KOPT-K1 (cell line): ENCODE measurements around the gene TPM2.
A peak's percentile ranks its signal among the peaks of the same experiment; 100 is the strongest.

Experiments
- H3K27ac ChIP-seq: fragments of 200-600 bp; sonication (generic); 2 replicates; pipeline ENCODE4 v1.5.1; 2016; ENCODE audit warnings: antibody characterized with exemption, mild to moderate bottlenecking, low read depth, low read length; ENCODE audit not compliant: poor library complexity, severe bottlenecking
- H3K36me3 ChIP-seq: fragments of 200-600 bp; sonication (generic); 2 replicates; pipeline ENCODE4 v1.5.1; 2017; ENCODE audit warnings: antibody characterized with exemption, mild to moderate bottlenecking, low read length, moderate library complexity; ENCODE audit not compliant: insufficient read depth
- H3K9me3 ChIP-seq: fragments of 200-600 bp; sonication (generic); 2 replicates; pipeline ENCODE4 v1.5.1; 2017; ENCODE audit warnings: antibody characterized with exemption, low read length, mild to moderate bottlenecking; ENCODE audit not compliant: insufficient read depth, poor library complexity, severe bottlenecking

The TPM2 gene

DNA sequence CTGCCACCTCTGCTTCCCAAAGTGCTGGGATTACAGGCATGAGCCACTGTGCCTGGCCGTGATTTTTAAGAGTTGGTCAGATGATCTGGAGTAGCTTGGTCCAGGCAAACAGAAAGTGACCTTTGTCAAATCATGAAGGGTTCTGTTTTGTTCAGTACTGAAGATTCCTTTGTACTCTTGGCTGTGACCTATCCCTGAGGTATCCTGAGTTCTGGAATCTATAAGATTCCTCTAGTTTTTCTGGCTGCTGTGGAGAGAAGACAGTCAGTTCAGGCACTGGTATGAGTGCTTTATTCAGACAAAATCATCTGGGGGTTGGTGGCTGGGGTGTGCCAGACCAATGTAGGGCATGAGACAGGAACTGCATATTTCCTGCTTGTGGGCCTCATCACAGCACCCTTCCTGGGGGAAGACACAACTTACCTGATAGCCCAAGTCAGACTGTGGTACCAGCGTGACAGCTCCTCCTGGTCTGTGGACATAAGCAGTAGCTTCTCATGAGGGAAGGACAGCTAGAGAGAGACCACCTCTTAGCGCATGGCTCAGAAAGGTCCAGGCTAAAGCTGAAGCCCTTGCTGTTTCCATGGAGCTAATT lies 27.9 kb downstream of the TPM2 start:
- Histone ChIP-seq H3K9me3 (no peaks in the 10 kb centered on the region), H3K36me3 (peaks cover 11% of the 10 kb centered on the region; the same call in 1 of the 2 replicates), H3K27ac (peak overlapping the region; percentile 53)

DNA sequence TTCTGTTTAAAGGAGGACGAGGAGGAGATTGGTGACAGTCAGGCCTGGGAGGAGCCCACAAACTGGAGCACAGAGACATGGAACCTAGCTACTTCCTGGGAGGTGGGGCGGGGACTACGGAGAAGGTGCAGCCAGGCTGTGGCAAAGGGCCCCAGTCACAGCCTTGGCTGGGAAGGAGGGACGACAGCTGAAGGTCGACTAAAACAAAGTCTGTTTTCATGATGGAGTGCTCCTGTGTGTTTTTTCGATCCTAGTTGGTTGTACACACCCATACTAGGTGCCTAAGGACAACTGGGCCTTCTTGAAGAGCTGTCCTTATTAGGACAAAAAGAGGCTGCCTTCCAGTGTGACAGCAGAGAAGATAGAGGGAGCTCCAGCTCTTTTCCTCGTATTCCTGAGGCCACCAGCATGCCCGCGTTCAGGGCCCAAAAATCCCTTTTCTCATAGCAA lies 28.7 kb downstream of the TPM2 start:
- H3K36me3 ChIP-seq, result peaks cover 11% of the 10 kb centered on the region; the same call in 1 of the 2 replicates
- no peaks in the 10 kb centered on the region for H3K9me3 ChIP-seq
- no peak overlapping the region for H3K27ac ChIP-seq

DNA sequence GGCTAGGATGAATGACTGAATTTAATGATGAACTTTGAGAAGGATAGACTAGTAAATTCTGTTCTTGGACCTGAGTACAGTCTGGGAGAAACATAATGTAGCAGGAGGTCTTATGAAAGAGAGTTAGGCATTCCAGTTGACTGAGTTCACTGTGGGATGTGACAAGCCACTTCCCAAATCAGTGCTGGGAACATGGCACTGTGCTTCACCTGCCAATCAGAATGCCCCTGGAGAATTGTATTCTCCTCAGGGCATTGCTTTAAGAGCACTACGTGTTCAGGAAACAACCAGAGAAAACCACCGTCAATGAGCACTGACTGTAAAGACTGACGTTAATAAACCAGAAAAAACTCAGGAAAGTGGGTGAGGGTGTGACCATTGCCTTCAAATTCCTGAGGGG lies 30.4 kb downstream of the TPM2 start:
- H3K9me3 ChIP-seq, result no peaks in the 10 kb centered on the region
- H3K36me3 ChIP-seq, result peaks cover 11% of the 10 kb centered on the region; the same call in 1 of the 2 replicates
- no peak overlapping the region for H3K27ac ChIP-seq

DNA sequence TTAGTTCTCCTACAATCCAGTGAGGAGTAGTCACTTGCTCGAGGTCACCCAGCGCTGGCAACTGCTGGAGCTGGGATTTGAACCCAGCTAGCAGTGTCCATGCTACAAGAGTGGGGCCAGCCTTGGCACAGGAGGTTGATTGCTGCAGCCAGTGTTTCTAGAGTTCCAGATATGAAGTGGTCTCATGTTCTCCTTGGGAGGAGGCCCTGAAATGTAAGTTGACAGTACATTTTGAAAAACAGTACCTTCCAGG lies 30.8 kb downstream of the TPM2 start:
- Histone ChIP-seq H3K27ac (peak overlapping the region; percentile 69), H3K36me3 (peaks cover 11% of the 10 kb centered on the region; the same call in 1 of the 2 replicates), H3K9me3 (no peaks in the 10 kb centered on the region)

DNA sequence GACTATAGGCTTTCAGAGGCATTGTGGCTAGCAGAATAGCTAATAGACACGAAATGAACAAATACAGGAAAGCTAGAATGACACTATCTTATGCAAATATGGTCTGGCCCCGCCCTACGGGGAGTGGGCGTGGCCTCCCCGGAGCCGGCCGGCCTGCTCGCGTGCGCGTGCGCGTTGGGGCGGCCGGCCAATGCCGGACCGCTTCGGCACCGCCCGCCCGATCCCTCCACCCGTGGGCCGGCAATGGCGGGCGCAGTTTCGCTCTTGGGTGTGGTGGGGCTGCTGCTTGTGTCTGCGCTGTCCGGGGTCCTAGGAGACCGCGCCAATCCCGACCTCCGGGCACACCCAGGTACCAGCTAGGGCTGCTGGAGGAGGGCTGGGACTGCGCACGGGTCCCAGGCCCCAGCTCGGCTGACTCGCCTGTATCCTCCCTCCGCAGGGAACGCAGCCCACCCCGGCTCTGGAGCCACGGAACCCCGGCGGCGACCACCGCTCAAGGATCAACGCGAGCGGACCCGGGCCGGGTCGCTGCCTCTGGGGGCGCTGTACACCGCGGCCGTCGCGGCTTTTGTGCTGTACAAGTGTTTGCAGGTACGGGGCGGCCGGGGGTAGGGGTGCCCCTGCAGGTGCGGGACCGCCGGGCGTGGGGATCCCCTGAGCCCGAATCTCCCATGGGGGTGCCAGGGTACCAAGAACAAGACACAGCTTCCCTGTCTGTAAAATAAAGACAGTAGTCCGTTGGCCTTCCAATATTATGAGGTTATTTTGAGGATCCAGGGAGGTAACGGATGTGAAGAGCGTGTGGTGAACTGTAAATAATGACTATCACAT lies 31.4 kb downstream of the TPM2 start, which contains the start of gene CCDC107:
CCDC107 (plus strand) TSS at position 156 of the 831 bp plus-strand sequence; CDS start at position 244, 88 bp downstream.
- Histone ChIP-seq H3K36me3 (peaks cover 11% of the 10 kb centered on the region; the same call in 1 of the 2 replicates), H3K9me3 (no peaks in the 10 kb centered on the region), H3K27ac (peak within 1 kb of the TSS; percentile 69)

DNA sequence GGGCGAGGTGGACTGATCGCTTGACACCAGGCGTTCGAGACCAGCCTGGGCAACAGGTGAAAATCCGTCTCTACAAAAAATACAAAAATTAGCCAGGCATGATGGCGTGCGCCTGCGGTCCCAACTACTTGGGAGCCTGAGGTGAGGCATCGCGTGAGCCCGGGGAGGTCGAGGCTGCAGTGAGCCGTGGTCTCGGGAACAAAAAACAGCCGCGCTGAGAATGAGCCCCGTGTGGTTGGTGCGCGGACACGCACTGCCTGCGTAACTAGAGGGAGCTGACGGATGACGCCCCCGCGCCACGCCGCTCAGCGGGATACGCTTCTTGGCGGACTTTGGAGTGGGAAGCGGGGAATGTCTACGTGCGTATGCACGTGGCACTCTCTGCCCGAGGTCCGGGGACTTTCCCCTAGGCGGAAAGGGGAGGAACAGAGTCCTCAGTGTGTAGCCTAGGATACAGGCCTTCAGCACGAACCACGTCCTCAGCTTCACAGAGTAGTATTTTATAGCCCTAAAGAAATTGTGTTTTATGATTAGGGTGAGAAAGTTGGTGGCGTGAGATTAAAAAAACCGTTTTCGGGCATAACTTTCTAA lies 32.1 kb downstream of the TPM2 start, which contains the start of gene RMRP:
RMRP (minus strand) TSS at position 474 of the 591 bp plus-strand sequence.
- H3K36me3 ChIP-seq, result peaks cover 11% of the 10 kb centered on the region; the same call in 1 of the 2 replicates
- H3K27ac ChIP-seq, result peak within 1 kb of the TSS; percentile 69
- H3K9me3 ChIP-seq, result no peaks in the 10 kb centered on the region

DNA sequence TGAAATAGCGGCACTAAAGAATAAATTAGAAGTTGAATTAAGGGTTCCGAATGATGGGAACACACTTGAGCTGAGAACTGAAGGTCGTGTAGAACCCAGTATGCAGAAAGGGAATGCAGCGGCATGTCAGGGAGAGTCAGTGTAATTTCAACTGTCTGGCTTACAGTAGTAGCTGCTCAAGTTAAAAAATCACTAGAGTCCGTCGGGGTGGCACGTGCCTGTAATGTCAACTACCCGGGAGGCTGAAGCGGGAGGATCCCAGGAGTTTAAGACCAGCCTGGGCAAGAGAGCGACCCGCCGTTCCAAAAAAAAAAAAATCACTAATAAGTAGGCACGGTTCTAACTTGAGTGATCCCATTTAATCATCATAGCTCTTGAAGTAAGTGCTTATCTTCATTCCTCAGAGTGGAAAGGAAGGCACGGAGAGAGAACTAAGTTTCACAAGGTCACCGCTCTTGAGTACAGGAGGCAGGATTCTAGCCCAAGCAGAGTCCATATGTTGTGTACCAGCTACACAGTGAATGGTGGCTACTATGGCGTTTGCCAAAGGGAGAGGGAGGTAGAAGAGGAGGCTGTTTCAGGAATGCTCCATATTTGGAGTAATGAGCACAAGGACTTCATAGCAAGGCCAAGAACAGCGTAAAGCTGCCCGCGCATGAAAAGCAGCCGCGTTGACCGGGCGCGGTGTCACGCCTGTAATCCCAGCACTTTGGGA lies 32.7 kb downstream of the TPM2 start:
- H3K36me3 ChIP-seq, result peaks cover 11% of the 10 kb centered on the region; the same call in 1 of the 2 replicates
- no peak overlapping the region for H3K27ac ChIP-seq
- no peaks in the 10 kb centered on the region for H3K9me3 ChIP-seq

DNA sequence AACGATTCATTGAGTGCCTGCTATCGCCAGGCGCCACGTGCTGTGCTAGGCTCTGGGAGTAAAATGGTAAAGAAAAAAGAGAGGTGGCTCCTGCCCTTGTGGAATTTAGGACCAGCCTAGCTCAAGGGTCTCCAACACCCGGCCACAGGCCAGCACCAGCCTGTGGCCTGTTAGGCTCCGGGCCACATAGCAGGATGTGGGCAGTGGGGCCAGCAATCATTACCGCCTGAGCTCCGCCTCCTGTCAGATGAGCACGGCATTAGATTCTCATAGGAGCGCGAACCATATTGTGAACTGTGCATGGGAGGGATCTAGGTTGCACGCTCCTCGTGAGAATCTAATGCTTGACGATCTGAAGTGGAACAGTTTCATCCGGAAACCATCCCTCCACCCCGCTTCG lies 33.4 kb downstream of the TPM2 start:
- Histone ChIP-seq H3K9me3 (no peaks in the 10 kb centered on the region), H3K27ac (no peak overlapping the region), H3K36me3 (peaks cover 11% of the 10 kb centered on the region; the same call in 1 of the 2 replicates)

DNA sequence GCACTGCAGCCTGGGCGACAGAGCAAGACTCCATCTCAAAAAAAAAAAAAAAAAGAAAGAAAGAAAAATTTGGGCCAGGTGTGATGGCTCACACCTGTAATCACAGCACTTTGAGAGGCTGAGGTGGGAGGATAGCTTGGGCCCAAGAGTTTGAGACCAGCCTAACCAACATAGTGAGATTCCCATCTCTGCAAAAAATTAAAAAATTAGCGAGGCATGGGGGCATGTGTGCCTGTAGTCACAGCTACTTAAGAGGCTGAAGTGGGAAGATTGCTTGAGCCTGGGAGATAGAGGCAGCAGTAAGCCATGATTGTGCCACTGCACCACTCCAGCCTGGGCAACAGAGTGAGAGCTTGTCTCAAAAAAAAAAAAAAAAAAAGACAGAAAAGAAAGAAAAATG lies 36.1 kb downstream of the TPM2 start:
- no peak overlapping the region for H3K27ac ChIP-seq
- no peaks in the 10 kb centered on the region for H3K36me3 ChIP-seq
- H3K9me3 ChIP-seq, result no peaks in the 10 kb centered on the region

DNA sequence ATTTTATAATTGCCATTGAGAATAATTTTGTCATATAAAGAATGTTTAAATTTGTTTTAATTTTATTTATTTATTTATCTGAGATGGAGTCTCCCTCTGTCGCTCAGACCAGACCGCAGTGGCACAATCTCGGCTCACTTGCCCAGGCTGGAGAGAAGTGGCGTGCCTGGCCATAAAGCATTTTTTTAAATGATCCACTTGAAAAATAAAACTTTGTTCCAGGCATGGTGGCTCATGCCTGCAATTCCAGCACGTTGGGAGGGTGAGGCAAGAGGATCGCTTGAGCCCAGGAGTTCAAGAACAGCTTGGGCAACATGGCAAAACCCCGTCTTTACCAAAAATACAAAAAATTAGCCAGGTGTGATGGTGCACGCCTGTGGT lies 36.9 kb downstream of the TPM2 start:
- H3K36me3 ChIP-seq, result no peaks in the 10 kb centered on the region
- no peak overlapping the region for H3K27ac ChIP-seq
- H3K9me3 ChIP-seq, result no peaks in the 10 kb centered on the region

DNA sequence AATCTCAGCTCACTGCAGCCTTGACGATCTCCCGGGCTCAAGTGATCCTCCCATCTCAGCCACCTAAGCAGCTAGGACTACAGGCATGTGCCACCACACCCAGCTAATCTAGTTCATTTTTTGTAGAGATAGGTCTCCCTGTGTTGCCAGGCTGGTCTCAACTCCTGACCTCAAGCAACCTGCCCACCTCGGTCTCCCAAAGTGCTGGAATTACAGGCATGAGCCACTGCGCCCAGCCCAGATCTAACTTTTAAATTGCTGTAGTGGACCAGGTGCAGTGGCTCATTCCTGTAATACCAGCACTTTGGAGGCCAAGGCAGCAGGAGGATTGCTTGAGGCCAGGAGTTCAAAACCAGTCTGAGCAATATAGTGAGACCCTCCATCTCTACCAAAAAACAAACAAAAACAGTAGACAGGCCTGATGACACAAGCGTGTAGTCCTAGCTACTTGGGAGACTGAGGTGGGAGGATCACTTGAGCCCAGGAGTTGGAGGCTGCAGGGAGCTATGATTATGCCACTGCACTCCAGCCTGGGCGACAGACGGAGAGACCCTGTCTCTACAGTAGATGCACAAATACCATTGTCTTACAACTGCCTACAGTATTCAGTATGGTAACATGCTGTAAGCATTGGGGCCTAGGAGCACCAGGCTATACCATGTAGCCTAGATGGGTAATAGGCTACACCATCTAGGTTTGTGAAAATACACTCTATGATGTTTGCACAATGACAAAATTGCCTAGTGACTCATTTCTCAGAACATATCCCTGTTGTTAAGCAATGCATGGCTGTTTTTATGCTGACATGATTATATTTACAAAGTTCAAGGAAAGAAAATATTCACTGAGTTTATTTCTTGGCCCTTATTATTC lies 37.5 kb downstream of the TPM2 start:
- Histone ChIP-seq H3K9me3 (no peaks in the 10 kb centered on the region), H3K36me3 (no peaks in the 10 kb centered on the region), H3K27ac (no peak overlapping the region)

DNA sequence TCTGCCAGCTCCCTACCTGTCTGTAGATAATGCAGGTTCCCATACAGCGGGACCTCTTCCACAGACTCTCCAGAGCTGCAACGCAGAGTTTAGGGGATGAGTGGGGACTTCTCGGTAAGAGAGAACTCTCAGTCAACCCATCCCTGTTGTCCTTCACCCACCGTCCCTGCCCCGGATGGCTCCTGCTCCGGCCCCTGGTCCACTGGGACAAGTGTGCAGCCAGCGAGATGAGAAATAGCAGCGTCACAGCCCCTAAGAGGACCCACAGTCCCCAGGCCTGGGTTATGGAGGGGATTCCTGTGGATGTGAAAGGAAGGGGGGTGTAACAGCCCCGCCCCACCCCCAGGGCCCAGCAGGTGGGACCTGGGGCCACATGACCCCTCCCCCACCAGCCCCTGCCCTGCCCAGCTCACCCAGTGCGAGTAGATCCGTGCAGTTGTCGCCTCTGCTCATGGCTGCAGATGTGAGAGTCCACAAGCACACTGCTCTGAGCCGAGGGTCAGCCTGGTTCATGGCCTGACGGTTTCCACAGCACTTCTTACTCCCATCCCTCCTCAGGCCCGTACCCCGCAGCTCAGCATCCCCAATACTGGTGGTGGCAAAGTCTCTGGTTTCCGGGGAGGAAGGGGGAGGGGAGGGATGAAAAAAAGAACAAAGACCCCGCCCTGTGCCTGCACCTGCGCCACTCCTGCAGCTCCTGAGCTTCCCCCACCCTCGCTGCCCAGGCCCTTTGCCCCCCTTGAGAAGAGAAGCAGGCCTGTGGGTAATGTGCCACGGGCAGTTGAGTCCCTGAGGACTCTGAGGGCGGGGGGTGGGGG lies 39.2 kb downstream of the TPM2 start, which contains the start of gene SIT1:
SIT1 (minus strand) TSS at position 591 of the 818 bp plus-strand sequence; CDS start at position 513, 78 bp downstream.
- H3K36me3 ChIP-seq, result no peaks in the 10 kb centered on the region

DNA sequence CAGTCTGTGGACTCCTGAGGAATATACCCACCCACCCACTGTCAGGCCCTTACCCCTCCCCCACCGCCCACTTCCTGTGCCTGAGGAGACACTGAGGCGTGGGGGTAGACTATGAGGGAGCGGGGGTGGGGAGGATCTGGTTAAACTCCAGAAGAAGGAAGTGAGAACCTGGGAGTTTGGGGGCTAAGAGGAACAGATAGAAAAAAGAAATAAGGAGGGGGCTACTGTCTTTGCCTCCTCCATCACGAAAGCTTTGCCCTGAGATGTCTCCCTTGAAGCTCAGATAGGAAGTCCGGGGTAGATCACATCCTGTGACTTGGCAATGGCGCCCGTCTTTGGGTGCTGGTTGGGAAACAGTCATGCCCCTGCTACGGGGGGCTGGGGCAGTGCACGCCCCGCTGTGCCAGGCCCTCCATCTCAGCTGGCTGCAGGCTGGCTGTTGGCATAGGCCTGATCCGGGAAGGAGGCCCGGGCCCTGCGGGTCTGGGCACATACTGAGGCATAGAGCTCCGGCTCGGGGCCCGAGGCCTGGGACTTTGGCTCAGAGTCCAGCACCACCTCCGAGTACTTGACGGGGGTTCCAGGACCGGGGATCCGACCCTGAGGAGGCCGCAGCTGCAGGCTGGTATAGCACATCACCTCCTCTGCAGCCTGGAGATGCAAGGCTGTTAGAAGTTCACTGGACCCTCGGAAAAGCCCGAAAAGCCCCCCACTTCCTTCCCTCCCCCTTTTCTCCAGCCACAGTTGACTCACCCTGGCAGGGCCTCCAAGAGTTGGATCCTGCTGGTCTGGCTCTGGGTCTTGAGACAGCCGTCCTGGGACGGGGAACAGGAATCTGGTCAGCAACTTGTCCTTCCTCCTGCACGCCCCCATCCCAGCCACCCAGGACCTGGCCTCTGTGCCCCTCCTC lies 40.0 kb downstream of the TPM2 start:
- peak overlapping the region; percentile 66 for H3K27ac ChIP-seq
- H3K9me3 ChIP-seq, result no peaks in the 10 kb centered on the region
- H3K36me3 ChIP-seq, result no peaks in the 10 kb centered on the region

More for the DNA sequence above, 39.2 kb downstream of the TPM2 start, which contains the start of gene SIT1:
- peak within 1 kb of the TSS; percentile 66 for H3K27ac ChIP-seq
- no peaks in the 10 kb centered on the region for H3K9me3 ChIP-seq
